Activated CD4-positive, alpha-beta T cell treated with anti-CD3 and anti-CD28 coated beads, Interleukin-2, Interleukin-4, amounts not matched to agents 100 ng/mL and 50 ng/mL, durations not matched to agents 16 hours and 8 hours (primary cell): Measurements from ENCODE around the gene KAT7.
A peak's percentile ranks its signal among the peaks of the same experiment; 100 is the strongest.

Experiments
- DNase-seq: peaks from one replicate; pipeline ENCODE4 v3.0.0-alpha.2; 2020; ENCODE audit warnings: low spot score

KAT7 gene

GRCh38 chr17:49842846-49843245, 54.4 kb downstream of the KAT7 start:
- no peak for DNase-seq

- DNase-seq: peak; percentile 17
Measured at GRCh38 chr17:49843774-49844350, 55.4 kb downstream of the KAT7 start.

GRCh38 chr17:49845321-49845720, 56.8 kb downstream of the KAT7 start:
- no peak for DNase-seq

GRCh38 chr17:49846938-49847712, 58.6 kb downstream of the KAT7 start:
- DNase-seq: no peak

GRCh38 chr17:49848019-49848473, 59.6 kb downstream of the KAT7 start, which contains the start of gene TAC4:
TSS of gene TAC4 (minus strand) at chr17:49848069. CDS start at chr17:49848017, 52 bp downstream.
- no peak for DNase-seq

GRCh38 chr17:49848739-49849138, 60.3 kb downstream of the KAT7 start:
- no peak for DNase-seq

- DNase-seq: no peak
Measured at GRCh38 chr17:49850218-49850610, 61.7 kb downstream of the KAT7 start.

GRCh38 chr17:49850772-49851386, 62.4 kb downstream of the KAT7 start:
- no peak for DNase-seq

- DNase-seq: peak; percentile 55
Measured at GRCh38 chr17:49851387-49852291, 63.2 kb downstream of the KAT7 start.

- DNase-seq: no peak
Measured at GRCh38 chr17:49853470-49854015, 65.1 kb downstream of the KAT7 start.

- DNase-seq: no peak
Measured at GRCh38 chr17:49854126-49854525, 65.6 kb downstream of the KAT7 start.

GRCh38 chr17:49858796-49859195, 70.3 kb downstream of the KAT7 start:
- DNase-seq: no peak

- no peak for DNase-seq
Measured at GRCh38 chr17:49859991-49860953, 71.8 kb downstream of the KAT7 start.

- DNase-seq: peak; percentile 32
Measured at GRCh38 chr17:49861150-49861884, 72.8 kb downstream of the KAT7 start.

GRCh38 chr17:49862781-49863331, 74.4 kb downstream of the KAT7 start:
- DNase-seq: no peak

- no peak for DNase-seq
Measured at GRCh38 chr17:49866019-49866380, 77.5 kb downstream of the KAT7 start.

- no peak for DNase-seq
Measured at GRCh38 chr17:49866882-49867413, 78.5 kb downstream of the KAT7 start.

GRCh38 chr17:49869038-49869374, 80.5 kb downstream of the KAT7 start:
- DNase-seq: no peak

- no peak for DNase-seq
Measured at GRCh38 chr17:49870298-49870697, 81.8 kb downstream of the KAT7 start.

- DNase-seq: no peak
Measured at GRCh38 chr17:49871211-49871610, 82.7 kb downstream of the KAT7 start.
